ENCODE measurements around the gene OSBPL10. TPM values are rescaled to one million over a fixed set of nuclear protein-coding genes. Genes with fewer than 3 reads are reported as not detected.

The OSBPL10 gene
- total RNA-seq, 1 experiment from 2014 or later: 2.3 TPM

DNA sequence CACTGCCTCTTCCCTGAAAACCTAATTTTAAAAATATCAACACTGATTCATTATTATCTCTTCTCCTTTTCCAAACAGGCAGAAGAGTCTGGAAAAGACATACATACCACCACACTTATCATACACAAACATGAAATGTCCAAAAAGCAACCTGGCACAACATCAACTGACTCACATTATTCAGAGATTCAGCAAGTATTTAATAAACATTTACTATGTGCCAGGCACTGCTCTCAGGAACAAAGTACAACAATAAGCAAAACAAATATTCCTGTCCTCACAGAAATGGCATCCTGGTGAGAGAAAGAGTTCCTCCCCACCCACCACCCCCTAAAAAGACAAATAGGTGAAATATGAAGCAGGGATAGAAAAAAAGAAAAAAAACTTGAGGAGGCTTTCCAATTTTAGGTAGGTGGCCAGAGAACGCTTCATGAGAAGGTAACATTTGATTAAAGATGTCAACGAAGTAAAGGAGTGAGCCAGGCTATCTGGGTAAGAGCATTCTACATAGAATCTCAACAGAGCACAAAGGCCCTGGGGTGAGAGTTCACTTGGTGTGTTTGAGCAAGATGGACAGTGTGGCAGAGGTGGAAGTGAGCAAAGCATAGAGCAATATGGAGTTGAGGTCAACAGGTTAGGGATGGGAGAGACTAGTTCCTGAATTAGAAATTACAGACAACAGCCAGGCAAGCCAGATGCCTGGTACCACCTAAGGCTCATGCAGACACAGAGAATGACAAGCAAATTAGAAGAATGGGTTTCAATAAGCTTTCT is 141.7 kb downstream of the OSBPL10 start:
- no peaks in the 10 kb centered on the region for H3K36me3 ChIP-seq (ENCODE audit: insufficient read depth, low read length, poor library complexity, severe bottlenecking)
- ChIA-PET CTCF (no interaction called here), POLR2A (ENCODE audit: low non-redundant PET) (no interaction called here)
- no TSS peak for BruUV-seq (replicated peaks)
- no peak for TF ChIP-seq EZH2 (IDR thresholded peaks at IDR 0.05; ENCODE audit: borderline replicate concordance, low read depth, low read length, poor library complexity, severe bottlenecking)
- TF ChIP-seq, protein P1, sequence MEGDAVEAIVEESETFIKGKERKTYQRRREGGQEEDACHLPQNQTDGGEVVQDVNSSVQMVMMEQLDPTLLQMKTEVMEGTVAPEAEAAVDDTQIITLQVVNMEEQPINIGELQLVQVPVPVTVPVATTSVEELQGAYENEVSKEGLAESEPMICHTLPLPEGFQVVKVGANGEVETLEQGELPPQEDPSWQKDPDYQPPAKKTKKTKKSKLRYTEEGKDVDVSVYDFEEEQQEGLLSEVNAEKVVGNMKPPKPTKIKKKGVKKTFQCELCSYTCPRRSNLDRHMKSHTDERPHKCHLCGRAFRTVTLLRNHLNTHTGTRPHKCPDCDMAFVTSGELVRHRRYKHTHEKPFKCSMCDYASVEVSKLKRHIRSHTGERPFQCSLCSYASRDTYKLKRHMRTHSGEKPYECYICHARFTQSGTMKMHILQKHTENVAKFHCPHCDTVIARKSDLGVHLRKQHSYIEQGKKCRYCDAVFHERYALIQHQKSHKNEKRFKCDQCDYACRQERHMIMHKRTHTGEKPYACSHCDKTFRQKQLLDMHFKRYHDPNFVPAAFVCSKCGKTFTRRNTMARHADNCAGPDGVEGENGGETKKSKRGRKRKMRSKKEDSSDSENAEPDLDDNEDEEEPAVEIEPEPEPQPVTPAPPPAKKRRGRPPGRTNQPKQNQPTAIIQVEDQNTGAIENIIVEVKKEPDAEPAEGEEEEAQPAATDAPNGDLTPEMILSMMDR (conservative IDR thresholded peaks at IDR 0.05; ENCODE audit: low read depth, low read length): no peak
- no peak overlapping the region for H3K4me3 ChIP-seq (ENCODE audit: low read depth, low read length, poor library complexity, severe bottlenecking)
- no peak for DNase-seq (ENCODE audit: low spot score)
- H3K27me3 ChIP-seq (replicated peaks; ENCODE audit: insufficient read depth, low read depth, low read length, poor library complexity): no peaks in the 10 kb centered on the region
- intact Hi-C loops (cut with micrococcal nuclease; ENCODE audit: unreplicated experiment): no loop called here
- no peaks in the 10 kb centered on the region for H3K9me3 ChIP-seq (ENCODE audit: low read depth, low read length, poor library complexity, severe bottlenecking)
- H3K27ac ChIP-seq (ENCODE audit: low read depth, low read length, poor library complexity, severe bottlenecking): no peak overlapping the region
- H3K4me1 ChIP-seq (ENCODE audit: insufficient read depth, low read length, poor library complexity, severe bottlenecking): no peaks in the 10 kb centered on the region

- POLR2A ChIA-PET (ENCODE audit: low non-redundant PET): no interaction called here
- H3K4me3 ChIP-seq (ENCODE audit: low read depth, low read length, poor library complexity, severe bottlenecking): no peak overlapping the region
- TF ChIP-seq EZH2 (IDR thresholded peaks at IDR 0.05; ENCODE audit: borderline replicate concordance, low read depth, low read length, poor library complexity, severe bottlenecking): no peak
- TF ChIP-seq, protein P1 (conservative IDR thresholded peaks at IDR 0.05; ENCODE audit: low read depth, low read length): no peak
Measured at GRCh38 chr3:31836131-31837075, 144.7 kb downstream of the OSBPL10 start.

GRCh38 chr3:31833391-31834190 is 147.5 kb downstream of the OSBPL10 start:
- intact Hi-C loops (cut with micrococcal nuclease; ENCODE audit: unreplicated experiment): no loop called here

More at GRCh38 chr3:31836131-31837075, 144.7 kb downstream of the OSBPL10 start:
- Histone ChIP-seq H3K27ac (ENCODE audit: low read depth, low read length, poor library complexity, severe bottlenecking) (no peak overlapping the region), H3K9me3 (ENCODE audit: low read depth, low read length, poor library complexity, severe bottlenecking) (no peaks in the 10 kb centered on the region), H3K4me1 (ENCODE audit: insufficient read depth, low read length, poor library complexity, severe bottlenecking) (no peaks in the 10 kb centered on the region), H3K36me3 (ENCODE audit: insufficient read depth, low read length, poor library complexity, severe bottlenecking) (no peaks in the 10 kb centered on the region), H3K27me3 (replicated peaks; ENCODE audit: insufficient read depth, low read depth, low read length, poor library complexity) (no peaks in the 10 kb centered on the region)
- DNase-seq (ENCODE audit: low spot score): no peak
- BruUV-seq (replicated peaks): no TSS peak
- CTCF ChIA-PET: no interaction called here
- intact Hi-C loops (cut with micrococcal nuclease; ENCODE audit: unreplicated experiment): no loop called here

More at GRCh38 chr3:31833391-31834190, 147.5 kb downstream of the OSBPL10 start:
- no peak for DNase-seq (ENCODE audit: low spot score)
- ChIA-PET POLR2A (ENCODE audit: low non-redundant PET) (no interaction called here), CTCF (no interaction called here)
- Histone ChIP-seq H3K36me3 (ENCODE audit: insufficient read depth, low read length, poor library complexity, severe bottlenecking) (no peaks in the 10 kb centered on the region), H3K9me3 (ENCODE audit: low read depth, low read length, poor library complexity, severe bottlenecking) (no peaks in the 10 kb centered on the region), H3K4me1 (ENCODE audit: insufficient read depth, low read length, poor library complexity, severe bottlenecking) (no peaks in the 10 kb centered on the region), H3K27me3 (replicated peaks; ENCODE audit: insufficient read depth, low read depth, low read length, poor library complexity) (no peaks in the 10 kb centered on the region), H3K27ac (ENCODE audit: low read depth, low read length, poor library complexity, severe bottlenecking) (no peak overlapping the region), H3K4me3 (ENCODE audit: low read depth, low read length, poor library complexity, severe bottlenecking) (no peak overlapping the region)
- TF ChIP-seq EZH2 (IDR thresholded peaks at IDR 0.05; ENCODE audit: borderline replicate concordance, low read depth, low read length, poor library complexity, severe bottlenecking): no peak
- TF ChIP-seq, protein P1 (conservative IDR thresholded peaks at IDR 0.05; ENCODE audit: low read depth, low read length): no peak
- BruUV-seq (replicated peaks): no TSS peak
